GM18498 (cell line): ENCODE data around the gene TTC32.
"Not testable (repeated sequence)": the region's sequence is repeated elsewhere in the genome, so short reads cannot be mapped to it uniquely, and the experiment has no call there.

ENCODE experiments used
- ATAC-seq: cut with Tn5 transposase; IDR thresholded peaks from one replicate; pipeline ENCODE4 v1.9.1; 2021; ENCODE audit warnings: mild to moderate bottlenecking, moderate library complexity; ENCODE audit not compliant: unreplicated experiment

The TTC32 gene

DNA sequence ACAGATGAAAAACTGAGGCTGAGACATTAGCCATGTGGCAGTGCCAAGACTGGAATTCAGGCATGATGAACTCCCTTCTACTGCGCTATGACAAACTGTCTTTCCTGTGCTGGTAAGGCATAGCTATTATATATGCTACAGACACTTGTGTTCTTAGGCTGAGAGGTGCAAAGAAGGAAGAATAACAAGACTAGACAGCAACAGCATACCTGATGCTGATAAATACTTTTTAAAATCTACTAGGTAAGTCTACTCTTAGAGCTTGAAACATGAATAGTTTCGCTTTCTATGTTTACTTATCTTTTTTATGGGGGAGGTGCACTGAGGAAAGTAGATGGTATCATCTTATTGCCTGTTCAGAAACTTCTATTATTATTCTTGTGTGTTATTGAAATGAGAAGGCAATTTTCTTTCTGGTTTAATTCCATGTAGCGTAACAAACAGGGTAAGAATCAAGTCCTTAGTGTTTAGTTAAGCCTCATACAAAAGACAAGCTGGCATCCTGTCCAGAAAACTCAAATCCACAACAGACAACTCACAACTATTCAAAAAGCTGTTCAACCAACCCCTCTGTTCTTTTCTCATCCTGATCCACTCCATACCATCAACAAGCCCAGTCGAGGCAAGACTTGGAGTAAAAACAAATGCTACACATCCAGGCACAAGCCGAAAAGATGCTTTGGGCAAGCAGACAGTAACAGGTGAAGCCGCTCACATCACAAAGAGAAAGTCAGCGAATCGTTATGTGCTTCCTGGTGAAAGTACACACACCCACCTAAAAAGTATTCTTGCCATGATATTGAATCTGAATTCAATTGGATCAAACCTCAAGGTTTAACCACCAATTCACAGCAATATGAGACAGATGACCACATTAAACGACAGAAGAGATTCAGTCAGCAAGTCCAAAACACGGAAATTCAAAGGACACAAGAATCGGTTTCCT lies 1.5 kb downstream of the TTC32 start:
- ATAC-seq = peak; percentile 36

DNA sequence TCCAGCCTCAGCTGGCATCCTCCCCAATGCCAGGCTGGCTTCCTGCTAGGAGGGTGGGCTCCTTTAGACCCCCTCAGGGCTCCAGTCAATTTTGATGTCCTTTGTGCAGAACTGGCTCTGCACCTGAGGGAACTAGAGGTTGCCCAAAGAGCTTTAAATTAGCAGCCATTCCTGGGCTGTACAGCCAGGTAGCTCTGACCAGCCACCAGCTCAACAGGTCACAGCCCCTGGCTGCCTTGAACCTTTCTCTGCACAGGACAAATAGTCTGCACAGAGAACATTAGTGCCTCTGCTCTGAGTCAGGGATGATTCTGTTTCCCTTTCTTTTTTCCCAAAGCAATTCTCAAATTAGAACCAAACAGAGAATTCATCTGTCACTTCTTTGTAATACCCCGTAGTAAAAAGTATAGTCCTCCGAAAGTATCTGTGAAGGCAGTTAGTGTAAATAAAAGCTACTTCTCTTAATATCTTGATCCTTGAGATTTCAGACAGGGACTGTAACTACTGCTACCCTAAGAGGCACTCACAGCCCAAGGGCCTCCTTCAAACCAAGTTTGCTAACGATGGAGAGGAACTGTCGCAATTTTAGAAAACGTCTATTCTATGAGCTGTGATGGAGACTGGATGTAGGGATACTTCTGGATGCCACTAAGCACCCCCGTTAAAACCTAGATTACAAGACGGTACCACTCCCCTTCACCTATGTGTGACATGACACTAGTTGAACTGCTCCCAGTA lies 3.0 kb downstream of the TTC32 start:
- no peak for ATAC-seq

DNA sequence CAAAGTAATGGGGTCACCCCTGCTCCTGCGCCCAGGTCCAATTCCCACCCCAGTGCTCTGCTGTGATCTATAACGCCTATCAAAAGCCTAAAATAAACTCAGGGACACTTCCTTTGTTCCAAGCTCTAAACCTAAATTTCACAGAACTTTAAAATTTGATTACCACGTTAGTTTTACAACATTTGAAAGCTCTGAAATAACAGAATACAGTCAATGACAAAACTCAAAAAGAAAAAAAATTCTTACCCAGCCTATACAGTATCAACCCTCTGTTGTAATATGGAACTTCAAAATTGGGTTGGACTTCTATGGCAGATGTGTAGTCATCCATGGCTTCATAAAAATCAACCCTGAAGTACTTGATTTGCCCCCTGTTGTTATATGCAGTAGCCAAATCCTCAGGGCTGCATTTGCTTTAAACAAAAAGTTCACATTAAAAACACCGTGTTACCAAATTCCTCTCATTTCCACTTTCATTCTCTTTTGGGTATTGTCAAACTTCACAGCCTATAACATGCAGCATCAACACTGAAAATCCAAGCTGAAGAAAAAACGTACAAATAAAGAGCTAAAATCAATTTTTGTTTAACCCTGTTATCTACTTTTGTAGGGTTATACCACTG lies 4.0 kb downstream of the TTC32 start:
- no peak for ATAC-seq

DNA sequence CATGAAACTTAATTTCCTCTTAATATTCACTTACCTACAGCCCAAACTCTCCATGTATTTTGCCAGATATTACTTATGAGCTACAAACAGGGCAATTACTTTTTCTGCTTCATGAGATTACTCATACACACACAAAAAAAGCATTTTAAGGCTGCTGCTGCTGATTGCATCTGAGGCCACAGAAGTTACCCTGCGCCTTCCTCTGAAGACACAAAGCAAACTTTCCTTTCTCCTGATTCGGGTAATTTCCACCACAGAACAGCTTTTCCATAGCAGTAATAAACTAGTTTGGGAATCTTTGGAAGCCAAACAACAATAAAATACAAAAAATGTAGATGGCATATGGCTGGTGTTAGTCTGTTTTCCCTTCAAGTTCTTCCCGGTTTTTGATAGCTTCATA lies 6.2 kb downstream of the TTC32 start:
- no peak for ATAC-seq

DNA sequence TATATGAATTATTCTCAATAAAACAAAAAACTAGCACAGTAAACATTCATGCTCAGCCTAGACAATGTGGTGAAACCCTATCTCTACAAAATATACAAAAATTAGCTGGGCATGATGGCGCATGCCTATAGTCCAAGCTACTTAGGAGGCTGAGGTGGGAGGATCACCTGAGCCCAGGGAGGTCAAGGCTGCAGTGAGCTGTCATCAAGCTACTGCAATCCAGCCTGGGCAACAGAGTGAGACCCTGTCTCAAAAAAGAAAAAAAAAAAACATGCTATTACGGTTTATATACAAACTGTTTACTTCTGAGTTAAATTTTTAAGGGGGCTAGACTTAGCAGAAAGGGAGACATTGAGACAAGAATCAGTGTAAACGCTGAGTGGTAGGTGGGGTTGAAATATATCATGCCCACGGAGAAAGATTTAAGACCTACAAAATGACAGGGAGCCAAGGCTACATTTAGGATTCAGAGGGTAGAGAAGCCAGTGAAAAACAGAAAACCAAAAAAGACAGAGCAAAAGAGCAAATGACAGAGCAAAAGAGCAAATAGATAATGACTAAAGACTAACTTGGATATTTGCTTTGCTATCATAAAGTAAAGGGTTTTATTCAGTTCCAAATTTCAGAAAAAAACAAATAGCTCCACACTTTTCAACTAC lies 7.5 kb downstream of the TTC32 start:
- ATAC-seq = peak; percentile 13

DNA sequence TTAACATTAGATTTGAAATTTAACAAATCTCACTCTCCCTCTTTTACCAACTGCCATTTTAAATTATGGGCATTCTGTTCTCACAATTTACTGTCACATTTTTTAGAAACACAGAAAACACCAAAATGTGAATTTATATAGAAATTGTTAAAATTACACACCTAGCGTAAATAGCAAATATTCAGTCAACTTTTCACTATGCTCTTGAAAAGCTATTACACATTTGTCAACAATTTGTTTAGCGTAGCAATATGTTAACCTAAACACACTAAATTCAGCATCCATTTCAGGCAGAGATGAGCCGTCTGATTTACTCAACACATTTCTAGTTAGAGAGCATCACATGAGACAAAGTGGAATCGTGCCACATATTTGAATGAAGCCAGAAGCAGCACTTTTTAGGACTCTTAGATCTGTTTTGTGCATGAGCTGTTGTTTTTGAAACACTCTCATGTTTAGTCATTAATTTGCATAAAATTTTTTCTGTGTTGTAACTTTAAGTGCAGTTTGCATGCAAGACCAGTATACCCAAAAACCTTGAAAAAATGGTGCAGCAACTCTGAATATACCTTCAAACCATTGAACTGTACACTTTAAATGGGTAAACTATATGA lies 8.2 kb downstream of the TTC32 start:
- ATAC-seq = peak; percentile 72

DNA sequence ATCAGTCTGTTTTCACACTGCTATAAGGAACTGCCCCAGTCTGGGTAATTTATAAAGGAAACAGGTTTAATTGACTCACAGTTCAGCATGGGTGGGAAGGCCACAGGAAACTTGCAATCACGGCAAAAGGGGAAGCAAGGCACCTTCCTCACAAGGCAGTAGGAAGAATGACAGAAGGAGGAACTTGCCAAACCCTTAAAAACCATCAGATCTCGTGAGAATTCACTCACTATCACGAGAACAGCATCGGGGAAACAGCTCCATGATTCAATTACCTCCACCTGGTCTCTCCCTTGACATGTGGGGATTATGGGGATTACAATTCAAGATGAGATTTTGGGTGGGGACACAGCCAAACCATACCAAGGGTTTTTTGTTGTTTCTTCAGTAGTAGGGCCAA lies 9.8 kb downstream of the TTC32 start:
- ATAC-seq = not testable (repeated sequence)

DNA sequence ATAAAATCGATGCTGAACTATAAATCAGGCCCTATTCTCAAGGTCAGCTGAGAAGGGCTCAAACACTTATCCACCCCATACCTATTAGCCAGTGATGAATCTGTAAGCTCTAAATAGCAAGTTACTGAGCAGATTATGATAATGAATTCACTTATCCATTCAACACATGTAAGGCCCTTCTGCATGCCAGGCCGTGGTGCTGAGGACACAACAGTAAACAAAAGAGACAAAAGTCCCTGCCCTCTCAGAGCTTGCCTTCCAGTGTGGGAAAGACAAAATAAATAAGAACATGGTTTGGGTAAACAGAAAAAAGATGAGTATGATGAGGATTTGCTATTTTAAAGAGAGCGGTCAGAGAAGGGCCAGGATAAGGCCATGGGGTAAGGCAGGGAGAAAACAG lies 11.7 kb downstream of the TTC32 start:
- ATAC-seq = no peak

DNA sequence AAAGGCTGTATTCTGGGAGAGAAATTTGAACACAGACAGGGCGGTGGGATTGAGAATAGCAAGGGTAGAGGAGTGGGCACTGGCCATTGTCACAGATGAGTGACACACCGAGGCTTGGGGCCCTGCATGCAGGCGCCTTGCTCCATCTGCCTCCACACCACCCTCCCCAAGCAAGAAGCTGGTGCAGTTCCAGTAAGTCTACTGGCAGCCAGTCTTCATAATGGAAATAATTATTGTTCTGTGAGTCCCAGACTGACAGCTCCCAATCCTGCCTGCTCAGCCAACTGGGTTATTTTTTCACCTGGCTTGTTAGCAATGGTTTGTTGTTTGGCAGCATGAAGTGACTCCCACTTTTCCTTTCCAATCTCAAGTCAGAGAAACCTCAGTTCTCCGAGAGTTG lies 13.0 kb downstream of the TTC32 start:
- ATAC-seq = no peak

DNA sequence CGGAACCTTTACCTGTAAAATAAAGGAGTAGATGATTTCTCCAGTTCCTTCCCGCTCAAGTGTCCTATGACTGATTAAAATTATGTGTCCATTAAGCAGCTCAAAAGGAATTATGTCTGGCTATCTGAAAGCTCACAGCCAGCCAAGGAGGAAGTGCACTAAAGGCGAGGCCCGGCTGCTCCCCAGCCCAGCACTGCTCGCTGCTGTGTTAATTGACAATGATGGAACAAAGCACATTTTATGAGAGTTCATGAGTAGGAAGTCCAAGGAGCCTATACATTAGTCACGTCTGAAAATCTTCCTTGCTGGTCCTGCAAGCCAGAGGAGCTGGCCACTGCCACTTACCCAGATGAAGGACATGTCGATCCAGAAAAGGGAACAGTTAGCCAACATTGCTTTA lies 14.3 kb downstream of the TTC32 start:
- ATAC-seq = no peak

DNA sequence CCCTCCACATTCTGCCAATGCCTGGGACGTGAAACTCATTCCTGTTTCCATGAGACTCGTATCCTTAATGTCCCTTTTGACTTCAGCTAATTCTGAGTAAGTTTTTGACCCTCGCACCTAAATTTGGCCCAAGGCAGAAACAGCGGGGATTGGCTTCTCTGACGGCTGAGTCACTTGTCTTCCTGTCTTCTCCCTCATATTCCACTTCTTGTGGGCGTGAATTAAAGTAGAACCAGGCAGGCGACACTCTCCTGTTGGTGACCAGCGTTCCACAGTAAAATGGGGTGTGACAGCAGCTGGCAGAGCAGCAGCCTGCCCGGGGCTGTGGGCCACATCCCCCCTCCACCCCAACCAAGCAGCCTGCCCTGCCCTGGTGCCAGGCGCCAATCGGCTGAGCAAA lies 15.5 kb downstream of the TTC32 start:
- no peak for ATAC-seq

DNA sequence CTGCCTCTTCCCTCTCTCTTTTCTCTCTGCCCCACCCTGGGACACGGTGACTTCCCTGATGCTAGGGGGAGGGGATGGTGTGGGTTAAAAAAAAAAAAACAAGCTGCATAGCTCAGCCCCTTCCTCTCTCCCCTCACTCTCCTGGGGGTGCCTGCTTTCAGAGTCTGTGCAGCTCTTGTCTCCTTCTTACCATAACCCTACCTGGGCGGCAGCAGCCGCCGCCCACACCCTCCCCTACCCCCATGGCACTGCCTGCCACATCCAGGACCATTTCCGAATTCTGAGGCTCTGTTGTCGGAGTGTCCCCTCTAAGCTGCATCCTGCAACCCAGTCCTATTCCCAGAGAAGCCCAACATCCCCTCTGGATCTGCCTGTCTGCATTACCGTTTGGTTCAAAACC lies 16.0 kb downstream of the TTC32 start:
- no peak for ATAC-seq

DNA sequence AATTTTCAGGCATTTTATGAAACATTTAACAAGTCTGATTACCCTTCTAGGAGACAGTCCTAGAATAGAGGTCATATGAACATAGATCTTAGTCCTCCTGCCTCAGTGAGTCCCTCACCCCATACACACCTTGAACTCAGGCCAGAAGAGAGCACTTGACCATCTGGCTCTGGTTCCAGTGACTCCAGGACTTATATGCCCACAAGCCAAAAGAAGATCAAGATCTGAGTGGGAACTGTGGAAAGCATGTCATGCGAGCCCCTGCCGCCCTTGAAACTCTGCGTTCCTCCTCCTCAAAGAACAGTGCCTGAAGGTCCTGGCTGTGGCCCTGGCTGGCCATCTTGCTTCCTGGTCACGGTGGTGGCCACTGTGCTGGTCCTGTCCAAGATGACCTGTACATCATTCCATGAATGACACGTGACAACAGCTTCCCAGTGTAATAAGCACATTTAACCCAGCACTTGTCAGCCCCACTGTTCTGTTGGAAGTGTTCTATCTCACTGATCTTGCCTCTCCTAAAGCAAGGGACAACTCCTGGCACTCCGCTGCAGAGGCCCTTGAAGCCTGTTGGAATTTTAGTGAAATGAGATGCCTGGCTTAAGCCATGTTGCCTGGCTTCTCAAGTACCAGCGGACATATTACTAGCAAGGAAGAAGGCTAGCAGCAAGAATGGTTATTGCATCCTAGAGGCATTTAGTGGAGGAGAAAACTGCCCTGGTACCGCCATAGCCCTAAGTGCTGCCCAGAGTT lies 17.6 kb downstream of the TTC32 start:
- no peak for ATAC-seq

DNA sequence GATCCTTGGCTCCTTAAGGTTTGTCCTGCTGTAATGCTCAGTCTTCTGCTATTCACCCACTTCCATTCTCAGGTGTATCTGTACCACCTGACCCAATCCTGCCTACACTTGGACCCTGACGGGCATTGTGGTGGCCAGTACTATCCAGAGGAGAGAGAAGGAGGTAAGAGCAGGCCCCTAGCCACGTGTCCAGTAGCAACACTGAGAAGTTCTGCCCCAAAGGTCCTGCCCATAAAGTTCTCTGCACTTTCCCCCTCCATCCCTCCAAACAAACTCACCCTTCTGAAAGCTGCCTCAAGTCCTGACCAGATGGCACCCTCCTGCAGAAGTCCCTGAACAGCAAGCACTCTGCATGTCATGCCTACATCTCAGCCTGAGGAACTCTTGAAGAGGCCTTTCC lies 18.3 kb downstream of the TTC32 start:
- ATAC-seq = no peak

DNA sequence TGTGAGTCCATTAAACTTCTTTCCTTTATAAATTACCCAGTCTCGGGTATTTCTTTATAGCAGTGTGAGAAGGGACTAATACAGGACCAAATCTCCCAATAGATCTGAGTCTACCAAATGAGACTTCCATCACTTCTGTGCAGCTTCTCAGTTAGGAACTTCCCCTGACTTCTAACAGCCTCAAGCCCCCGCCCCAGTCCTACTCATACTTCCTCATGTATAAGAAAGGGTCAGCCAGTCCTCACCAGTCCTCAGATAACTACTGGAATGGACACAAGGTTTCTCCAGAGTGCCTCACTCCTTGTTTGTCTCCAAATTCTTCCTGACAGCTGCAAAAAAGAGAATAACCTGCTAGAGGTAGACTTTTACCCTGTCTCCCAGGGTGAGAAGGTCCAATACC lies 19.5 kb downstream of the TTC32 start:
- ATAC-seq = no peak

DNA sequence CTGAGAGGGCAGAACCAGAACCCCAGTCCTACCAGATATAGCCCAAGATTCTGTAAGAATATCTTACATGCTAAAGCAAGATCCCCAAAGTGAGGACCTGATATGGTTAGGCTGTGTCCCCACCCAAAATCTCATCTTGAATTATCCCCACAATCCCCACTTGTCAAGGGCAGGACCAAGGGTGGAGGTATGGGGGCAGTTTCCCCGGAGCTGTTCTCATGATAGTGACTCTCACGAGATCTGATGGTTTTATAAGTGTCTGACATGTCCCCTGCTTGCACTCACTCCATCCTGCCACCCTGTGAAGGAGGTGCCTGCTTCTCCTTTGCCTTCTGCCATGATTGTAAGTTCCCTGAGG lies 19.9 kb downstream of the TTC32 start:
- ATAC-seq = no peak

DNA sequence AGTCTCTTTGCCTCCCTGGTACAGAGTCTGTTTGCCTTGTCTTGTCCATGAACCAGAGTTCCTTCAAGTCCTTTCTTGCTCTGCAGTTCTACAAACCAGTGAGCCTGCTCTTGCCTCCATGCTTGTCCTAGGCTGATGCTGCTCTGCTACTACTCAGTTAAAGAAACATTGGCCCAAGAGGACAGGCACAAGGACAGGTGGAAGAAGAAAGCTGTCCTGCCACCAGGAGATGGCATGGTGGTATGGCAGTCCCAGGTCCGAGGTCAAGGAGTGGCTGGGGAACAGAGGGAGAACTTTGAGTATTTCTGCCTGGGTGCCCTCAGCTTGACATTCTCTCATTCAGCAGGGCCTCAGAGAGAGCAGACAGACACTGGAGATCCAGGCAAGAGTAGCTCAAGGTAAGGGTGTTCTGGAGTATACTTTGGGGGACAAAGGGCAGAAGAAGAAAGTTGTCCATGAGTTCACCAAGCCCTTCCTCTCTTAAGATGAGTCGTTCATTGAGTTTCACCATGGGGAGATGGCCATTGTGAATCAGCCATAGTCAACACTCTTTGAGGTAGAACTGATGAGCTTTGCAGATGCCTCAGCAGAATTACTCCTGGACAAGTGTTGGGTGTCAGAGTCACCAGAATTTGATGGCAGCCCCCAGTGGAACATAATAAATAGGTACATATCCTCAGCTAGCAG lies 20.4 kb downstream of the TTC32 start:
- no peak for ATAC-seq

DNA sequence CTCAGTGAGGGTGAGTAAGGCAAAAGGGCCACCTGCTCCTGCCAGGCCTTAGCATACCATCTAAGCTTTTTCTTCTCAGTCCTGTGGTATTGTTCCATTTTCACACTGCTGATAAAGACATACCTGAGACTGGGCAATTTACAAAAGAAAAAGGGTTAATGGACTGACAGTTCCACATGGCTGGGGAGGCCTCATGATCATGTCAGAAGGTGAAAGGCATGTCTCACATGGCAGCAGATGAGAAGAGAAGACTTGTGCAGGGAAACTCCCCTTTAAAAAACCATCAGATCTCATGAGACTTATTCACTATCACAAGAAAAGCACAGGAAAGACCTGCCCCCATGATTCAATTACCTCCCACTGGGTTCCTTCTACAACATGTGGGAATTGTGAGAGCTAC lies 21.6 kb downstream of the TTC32 start:
- not testable (repeated sequence) for ATAC-seq

DNA sequence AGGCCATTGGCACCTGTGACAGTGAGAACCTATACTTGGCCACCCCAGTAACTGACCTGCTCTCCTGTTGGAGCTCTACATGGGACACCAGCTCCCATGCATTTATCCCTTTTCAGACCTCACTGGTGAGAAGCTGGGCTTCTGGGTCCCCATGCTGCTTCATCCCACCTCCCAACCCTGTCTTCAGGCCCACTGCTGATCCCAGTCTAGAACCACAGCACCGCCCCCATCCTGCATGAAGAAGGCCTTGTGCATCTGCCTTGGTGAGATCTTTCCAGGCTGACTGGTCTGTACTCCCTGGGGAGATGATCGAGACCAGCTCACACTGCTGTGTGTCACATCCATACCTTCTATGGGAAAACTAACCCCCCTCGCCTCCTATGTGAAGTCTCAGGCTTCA lies 22.7 kb downstream of the TTC32 start:
- no peak for ATAC-seq
